Uterus (tissue), 4 donors: ENCODE data around the gene CCIN. TPM values are rescaled to one million over a fixed set of nuclear protein-coding genes. Genes with fewer than 3 reads are reported as not detected.

Experiments used
- DNase-seq, 2 donors: peaks; one replicate each; pipeline ENCODE4 v3.0.0-alpha.2; 2019 to 2020
- H3K27ac ChIP-seq, 2 donors: fragments of 200-600 bp; sonication (generic); 1 replicate in 1 of 2; 2 replicates in 1 of 2; pipeline ENCODE4 v1.5.1; 2016 to 2018
- H3K27me3 ChIP-seq, 2 donors: fragments of 200-600 bp; sonication (generic); one replicate each; pipeline ENCODE4 v1.5.1; 2018 to 2019; ENCODE audit warnings: control low read depth in 1 of 2
- H3K36me3 ChIP-seq, 2 donors: fragments of 200-600 bp; sonication (generic); one replicate each; pipeline ENCODE4 v1.5.1; 2019; ENCODE audit warnings: control low read depth in 1 of 2
- H3K4me1 ChIP-seq, 2 donors: fragments of 200-600 bp; sonication (generic); one replicate each; pipeline ENCODE4 v1.5.1; 2018 to 2019; ENCODE audit warnings: control low read depth in 1 of 2
- H3K4me3 ChIP-seq, 2 donors: fragments of 200-600 bp; sonication (generic); 1 replicate in 1 of 2; 2 replicates in 1 of 2; pipeline ENCODE4 v1.5.1; 2018 to 2019; ENCODE audit warnings: mild to moderate bottlenecking in 1 of 2
- H3K9me3 ChIP-seq, 2 donors: fragments of 200-600 bp; sonication (generic); one replicate each; pipeline ENCODE4 v1.5.1; 2019; ENCODE audit warnings: control low read depth in 1 of 2
- POLR2A ChIP-seq, 2 donors: fragments of 450-650 bp; IDR thresholded peaks; one replicate each; pipeline ENCODE4 v1.6.1; 2016; ENCODE audit warnings: antibody characterized with exemption in 2 of 2, mild to moderate bottlenecking in 1 of 2, moderate library complexity in 1 of 2
- intact Hi-C: fragments of 100-400 bp; cut with DNase I; formaldehyde crosslinking; loops from one replicate; pipeline ENCODE4 v1.15.1; 2023; ENCODE audit warnings: low total_unique reads
- total RNA-seq, 4 donors: library from RNA; depleted of rRNA in 3 of 4; stranded (reverse); fragments of >200 nt in 3 of 4; gene quantifications; one replicate each; pipeline versions ENCODE4 v1.1.0 to v1.2.4, GENCODE V29; 2014 to 2023
- TF ChIP-seq, protein P1 (sequence below), 4 experiments: fragments of 200-600 bp in 2 of 4; fragments of 450-650 bp in 2 of 4; sonication (generic) in 2 of 4; IDR thresholded peaks; one replicate each; pipeline ENCODE4 v1.5.1; 2016 to 2019; ENCODE audit warnings: antibody characterized with exemption in 4 of 4, mild to moderate bottlenecking in 2 of 4, moderate library complexity in 1 of 4
- donor health status: DM: yes; HTN: yes; CAD: no.

CCIN gene
- 1 to 10 TPM in 2 of 4 donors, under 1 TPM in 2; 0.26 to 1.6 (median 0.99) TPM for total RNA-seq

DNA sequence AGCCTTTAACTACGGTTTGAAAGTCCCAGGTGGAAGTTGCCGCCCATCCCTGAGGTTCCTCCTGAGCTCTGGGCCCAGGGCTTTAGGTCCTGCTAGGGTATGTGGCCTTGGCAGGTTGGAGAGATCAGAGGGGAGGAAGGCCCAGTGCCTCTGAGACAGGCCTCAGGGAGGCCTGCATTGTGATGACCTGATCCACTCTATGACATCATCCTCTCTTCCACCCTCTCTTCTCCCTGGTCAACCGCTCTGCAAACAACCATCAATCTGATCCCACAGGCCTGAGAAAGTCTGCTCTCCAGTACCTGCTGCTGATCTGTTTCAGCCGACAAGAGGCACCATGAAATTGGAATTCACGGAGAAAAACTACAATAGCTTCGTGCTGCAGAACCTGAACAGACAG lies at the start of gene CCIN:
Gene CCIN (plus strand): TSS at position 223 of the 400 bp plus-strand sequence. CDS start 115 bp downstream, at position 338.
- Histone ChIP-seq H3K4me3 (no peak within 1 kb of the TSS), H3K4me1 (peaks cover 0 to 6% of the 10 kb centered on the region in 2 donors), H3K36me3 (no peaks in the 10 kb centered on the region), H3K27me3 (no peaks in the 10 kb centered on the region), H3K27ac (no peak within 1 kb of the TSS), H3K9me3 (no peaks in the 10 kb centered on the region)
- no peak for DNase-seq
- intact Hi-C loops = loop anchor here (10.0 kb wide), 1 partner anchor 64 kb away; no protein-coding TSS in a partner anchor
- no peak for TF ChIP-seq POLR2A (IDR thresholded peaks at IDR 0.05)
- TF ChIP-seq, protein P1, sequence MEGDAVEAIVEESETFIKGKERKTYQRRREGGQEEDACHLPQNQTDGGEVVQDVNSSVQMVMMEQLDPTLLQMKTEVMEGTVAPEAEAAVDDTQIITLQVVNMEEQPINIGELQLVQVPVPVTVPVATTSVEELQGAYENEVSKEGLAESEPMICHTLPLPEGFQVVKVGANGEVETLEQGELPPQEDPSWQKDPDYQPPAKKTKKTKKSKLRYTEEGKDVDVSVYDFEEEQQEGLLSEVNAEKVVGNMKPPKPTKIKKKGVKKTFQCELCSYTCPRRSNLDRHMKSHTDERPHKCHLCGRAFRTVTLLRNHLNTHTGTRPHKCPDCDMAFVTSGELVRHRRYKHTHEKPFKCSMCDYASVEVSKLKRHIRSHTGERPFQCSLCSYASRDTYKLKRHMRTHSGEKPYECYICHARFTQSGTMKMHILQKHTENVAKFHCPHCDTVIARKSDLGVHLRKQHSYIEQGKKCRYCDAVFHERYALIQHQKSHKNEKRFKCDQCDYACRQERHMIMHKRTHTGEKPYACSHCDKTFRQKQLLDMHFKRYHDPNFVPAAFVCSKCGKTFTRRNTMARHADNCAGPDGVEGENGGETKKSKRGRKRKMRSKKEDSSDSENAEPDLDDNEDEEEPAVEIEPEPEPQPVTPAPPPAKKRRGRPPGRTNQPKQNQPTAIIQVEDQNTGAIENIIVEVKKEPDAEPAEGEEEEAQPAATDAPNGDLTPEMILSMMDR (IDR thresholded peaks at IDR 0.05) = no peak

DNA sequence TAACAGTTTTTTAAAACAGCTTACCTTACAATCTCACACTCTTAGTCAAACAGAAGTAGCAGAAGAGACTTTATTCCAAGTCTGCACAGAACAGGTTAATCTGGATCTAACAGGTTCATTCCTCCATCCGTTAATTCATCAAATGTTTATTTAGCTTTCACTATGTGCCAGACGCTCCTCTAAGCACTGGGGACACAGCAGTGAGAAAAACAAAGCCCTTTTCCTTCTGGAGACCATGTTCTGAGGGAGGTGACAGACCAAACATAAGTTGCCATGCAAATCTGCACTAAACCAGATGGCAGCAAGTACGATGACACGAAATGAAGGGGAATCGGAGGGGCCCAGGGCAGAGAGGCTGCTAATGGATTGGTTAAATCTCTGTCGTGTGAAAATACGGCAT lies 49.7 kb upstream of the CCIN start:
- no peak overlapping the region for H3K27ac ChIP-seq
- H3K4me3 ChIP-seq = no peak overlapping the region
- intact Hi-C loops = no loop called here
- no peaks in the 10 kb centered on the region for H3K27me3 ChIP-seq
- no peaks in the 10 kb centered on the region for H3K36me3 ChIP-seq
- no peaks in the 10 kb centered on the region for H3K4me1 ChIP-seq
- no peaks in the 10 kb centered on the region for H3K9me3 ChIP-seq
- DNase-seq = no peak
- TF ChIP-seq, protein P1 (IDR thresholded peaks at IDR 0.05) = no peak
- no peak for TF ChIP-seq POLR2A (IDR thresholded peaks at IDR 0.05)

DNA sequence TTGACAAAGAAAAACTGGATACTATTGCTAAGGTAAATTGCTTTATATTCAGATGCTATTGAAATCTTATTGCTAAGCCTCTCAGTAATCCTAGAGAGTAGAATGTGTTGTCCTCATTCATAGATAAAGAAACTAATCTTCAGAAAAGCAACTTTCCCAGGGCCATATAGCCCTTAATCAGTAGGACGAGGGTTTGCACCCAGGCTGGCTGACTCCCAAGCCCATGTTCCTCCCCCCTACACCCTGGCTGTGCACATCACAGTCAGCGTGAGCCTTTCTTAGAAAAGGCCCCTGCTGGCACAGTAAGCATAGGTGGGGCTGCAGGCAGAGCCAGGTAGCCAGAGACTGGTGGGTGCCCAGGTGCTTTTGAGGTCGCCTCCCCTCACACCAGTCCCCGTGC lies 48.5 kb upstream of the CCIN start:
- Histone ChIP-seq H3K4me3 (no peak overlapping the region), H3K4me1 (no peaks in the 10 kb centered on the region), H3K9me3 (no peaks in the 10 kb centered on the region), H3K27me3 (no peaks in the 10 kb centered on the region), H3K27ac (no peak overlapping the region), H3K36me3 (no peaks in the 10 kb centered on the region)
- DNase-seq = no peak
- TF ChIP-seq, protein P1 (IDR thresholded peaks at IDR 0.05) = no peak
- no peak for TF ChIP-seq POLR2A (IDR thresholded peaks at IDR 0.05)
- intact Hi-C loops = no loop called here

DNA sequence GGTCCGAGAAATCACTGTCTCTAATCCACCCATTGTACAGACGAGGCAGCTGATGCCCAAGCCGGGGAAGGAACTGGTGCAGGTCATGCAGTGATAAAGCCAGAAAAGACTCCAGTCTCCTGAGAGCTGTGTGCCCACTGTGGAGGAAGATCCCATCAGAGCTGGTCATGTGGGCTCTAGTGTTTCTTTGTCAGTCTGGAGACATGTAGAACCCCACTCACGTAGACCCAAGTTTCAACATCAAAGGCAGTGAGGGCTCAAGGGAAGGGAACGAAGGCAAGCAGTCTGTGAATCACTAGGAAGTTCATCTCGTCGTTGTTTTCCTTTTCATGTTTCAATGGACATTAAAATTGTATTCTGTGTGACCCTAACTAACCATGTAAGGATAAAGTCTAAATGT lies 47.2 kb upstream of the CCIN start:
- H3K27me3 ChIP-seq = no peaks in the 10 kb centered on the region
- no peaks in the 10 kb centered on the region for H3K4me1 ChIP-seq
- intact Hi-C loops = no loop called here
- H3K4me3 ChIP-seq = no peak overlapping the region
- DNase-seq = no peak
- no peak overlapping the region for H3K27ac ChIP-seq
- H3K36me3 ChIP-seq = no peaks in the 10 kb centered on the region
- no peak for TF ChIP-seq POLR2A (IDR thresholded peaks at IDR 0.05)
- TF ChIP-seq, protein P1 (IDR thresholded peaks at IDR 0.05) = no peak
- H3K9me3 ChIP-seq = no peaks in the 10 kb centered on the region

DNA sequence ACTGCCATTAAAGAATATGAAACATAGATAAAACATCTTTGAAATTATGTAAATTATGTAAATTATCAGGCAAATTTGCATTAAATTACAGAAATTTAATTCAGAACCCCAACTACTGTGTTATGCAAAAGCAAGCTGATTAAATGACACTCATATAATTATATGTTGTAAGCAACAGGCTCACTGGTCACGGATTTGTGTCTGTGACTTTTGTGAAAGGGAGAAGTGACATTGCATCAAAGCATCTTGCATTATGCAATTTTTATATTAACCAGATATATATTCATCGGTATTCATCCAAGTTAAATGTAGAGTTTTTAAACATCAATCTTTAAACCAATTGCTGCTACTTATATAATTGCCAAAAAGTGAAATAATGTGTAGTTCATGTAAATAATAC lies 45.7 kb upstream of the CCIN start:
- H3K36me3 ChIP-seq = no peaks in the 10 kb centered on the region
- TF ChIP-seq, protein P1 (IDR thresholded peaks at IDR 0.05) = no peak
- TF ChIP-seq POLR2A (IDR thresholded peaks at IDR 0.05) = no peak

More for the DNA sequence above, 45.7 kb upstream of the CCIN start:
- H3K9me3 ChIP-seq = no peaks in the 10 kb centered on the region
- intact Hi-C loops = no loop called here
- H3K27me3 ChIP-seq = no peaks in the 10 kb centered on the region
- DNase-seq = no peak
- no peaks in the 10 kb centered on the region for H3K4me1 ChIP-seq
- no peak overlapping the region for H3K4me3 ChIP-seq
- no peak overlapping the region for H3K27ac ChIP-seq
